Heart left ventricle (tissue), 16 donors: ENCODE measurements around the gene BOC. TPM values are rescaled to one million over a fixed set of nuclear protein-coding genes. Genes with fewer than 3 reads are reported as not detected.

Source experiments
- ATAC-seq, 4 donors: fragments of 200-7000 bp; cut with Tn5 transposase; one replicate each; pipeline ENCODE4 v1.9.1; 2020 to 2022; ENCODE audit warnings: moderate library complexity in 4 of 4, mild to moderate bottlenecking in 3 of 4, moderate number of reproducible peaks in 1 of 4
- DNase-seq, 5 donors: peaks; one replicate each; pipeline ENCODE4 v3.0.0-alpha.2; 2020
- H3K27ac ChIP-seq, 12 donors: fragments of 200-600 bp; sonication (generic) in 4 of 12; one replicate each; pipeline versions ENCODE4 v1.5.0 to v1.8.0; 2016 to 2022; ENCODE audit warnings: mild to moderate bottlenecking in 2 of 12
- H3K27me3 ChIP-seq, 9 donors: fragments of 200-600 bp; sonication (generic) in 2 of 9; one replicate each; pipeline versions ENCODE4 v1.5.1 to v1.8.0; 2016 to 2022; ENCODE audit warnings: mild to moderate bottlenecking in 3 of 9
- H3K36me3 ChIP-seq, 9 donors: fragments of 200-600 bp; sonication (generic) in 2 of 9; one replicate each; pipeline versions ENCODE4 v1.5.0 to v1.8.0; 2018 to 2022; ENCODE audit warnings: mild to moderate bottlenecking in 2 of 9
- H3K4me1 ChIP-seq, 12 donors: fragments of 200-600 bp; sonication (generic) in 4 of 12; one replicate each; pipeline versions ENCODE4 v1.5.0 to v1.8.0; 2016 to 2022; ENCODE audit warnings: mild to moderate bottlenecking in 3 of 12
- H3K4me3 ChIP-seq, 12 donors: fragments of 200-600 bp; sonication (generic) in 4 of 12; one replicate each; pipeline versions ENCODE4 v1.5.0 to v1.8.0; 2017 to 2022; ENCODE audit warnings: mild to moderate bottlenecking in 9 of 12, moderate library complexity in 4 of 12
- H3K9me3 ChIP-seq, 12 donors: fragments of 200-600 bp; sonication (generic) in 4 of 12; one replicate each; pipeline versions ENCODE4 v1.5.0 to v1.8.0; 2016 to 2022; ENCODE audit warnings: mild to moderate bottlenecking in 1 of 12
- CTCF ChIP-seq, 12 donors: fragments of 200-600 bp; sonication (generic) in 4 of 12; IDR thresholded peaks; one replicate each; pipeline versions ENCODE4 v1.5.0 to v1.8.0; 2018 to 2022; ENCODE audit warnings: antibody characterized with exemption in 12 of 12, mild to moderate bottlenecking in 5 of 12
- POLR2A ChIP-seq, 2 donors: fragments of 450-650 bp; IDR thresholded peaks; one replicate each; pipeline ENCODE4 v1.6.1; 2017; ENCODE audit warnings: antibody characterized with exemption in 2 of 2, mild to moderate bottlenecking in 2 of 2, moderate library complexity in 2 of 2
- WGBS, 4 donors: extraction: QIAGEN DNeasy Blood & Tissue Kit in 2 of 4; methylation state at CpG; one replicate each; pipeline versions ENCODE4 v1.1.5 to v1.1.7; 2013 to 2018; 5-methylcytosine and 5-hydroxymethylcytosine counted together
- intact Hi-C, 10 donors: fragments of 100-400 bp; cut with DNase I; formaldehyde crosslinking; loops; one replicate each; pipeline versions ENCODE4 v1.11.1 to v1.14.2; 2022
- polyA plus RNA-seq, 2 donors: library from polyadenylated mRNA; stranded (reverse); fragments of 200-250 nt; gene quantifications; one replicate each; pipeline ENCODE4 v1.2.3, GENCODE V29; 2013
- total RNA-seq, 9 donors: library from RNA; depleted of rRNA in 2 of 9; stranded (reverse); fragments of >200 nt in 2 of 9; fragmentation: NEBNext Ultra II Directional in 3 of 9; extraction: Animal tissue kit (Norgen Biotek cat#: 25700) in 3 of 9; gene quantifications; one replicate each; pipeline versions ENCODE4 v1.1.0 to v1.2.4, GENCODE V29; 2016 to 2023
- donor health status: ischemic (EF 13 %, LVEDD 7.1; RV severe dilation, severe dysfunction).
- donor health status: healthy with polysubstance abuse.
- donor health status: DM: no; HTN: yes; CAD: no.
- donor health status: DM: no; HTN: no; CAD: no.
- donor health status: ischemic (EF 25% LVEDD 6.9; RV normal size, moderate dysfunction).
- donor health status: ischemic (EF 25% LVEDD 5.7; RV mildly dilated, moderate dysfunction).
- donor health status: healthy.
- donor health status: DM: yes; HTN: yes; CAD: no.
- donor health status: ischemic (EF 35%, LVEDD 5.7; RV mildly dilated, moderate dysfunction).
- donor health status: nonischemic (EF 11% LVEDD 7.7; RV severe dilation, severe dysfunction).
- donor health status: DM: yes; HTN: yes; CAD: no.
- donor health status: PGD.
- donor health status: ischemic (EF 29% LVEDD 5.4; RV normal size, mild dysfunction).
- donor health status: nonischemic (EF 23%, LVEDD 6.1; RV moderate dilation, normal function).

Gene BOC
- total and polyA plus RNA-seq, 11 donors, result 1.9 to 12.2 (median 4.4) TPM

GRCh38 chr3:113194823-113195401 is 16.4 kb upstream of the BOC start:
- ATAC-seq (no peak), DNase-seq (no peak)
- 89 to 93% (median 91%) methylated on average over 4 of the region's 4 CpGs for WGBS, 4 donors
- Histone ChIP-seq H3K4me1 (no peaks in the 10 kb centered on the region), H3K9me3 (peaks cover 0 to 11% (median 0%) of the 10 kb centered on the region in 12 donors), H3K27me3 (no peaks in the 10 kb centered on the region), H3K36me3 (no peaks in the 10 kb centered on the region), H3K27ac (peak overlapping the region in 1 of 12 donors; percentile 55), H3K4me3 (no peak overlapping the region)
- intact Hi-C loops, result loop anchor here in 1 of 10 donors (5.0 kb wide), 1 partner anchor 38 kb away; no protein-coding TSS in a partner anchor
- TF ChIP-seq CTCF (IDR thresholded peaks at IDR 0.05) (no peak), POLR2A (IDR thresholded peaks at IDR 0.05) (no peak)

GRCh38 chr3:113200351-113200750 is 11.0 kb upstream of the BOC start:
- DNase-seq (no peak), ATAC-seq (no peak)
- H3K9me3 ChIP-seq, result peaks cover 0 to 11% (median 0%) of the 10 kb centered on the region in 12 donors
- H3K27ac ChIP-seq, result no peak overlapping the region
- peaks cover 0 to 3% (median 0%) of the 10 kb centered on the region in 9 donors for H3K27me3 ChIP-seq
- H3K36me3 ChIP-seq, result no peaks in the 10 kb centered on the region
- TF ChIP-seq CTCF (IDR thresholded peaks at IDR 0.05), result no peak
- TF ChIP-seq POLR2A (IDR thresholded peaks at IDR 0.05), result no peak
- no peaks in the 10 kb centered on the region for H3K4me1 ChIP-seq
- intact Hi-C loops, result no loop called here
- H3K4me3 ChIP-seq, result no peak overlapping the region

GRCh38 chr3:113200946-113201345 is 10.4 kb upstream of the BOC start:
- 61 to 80% (median 74%) methylated on average over 1 of the region's 1 CpG for WGBS, 4 donors
- no peaks in the 10 kb centered on the region for H3K4me1 ChIP-seq
- ATAC-seq (no peak), DNase-seq (no peak)
- H3K36me3 ChIP-seq, result no peaks in the 10 kb centered on the region
- H3K4me3 ChIP-seq, result no peak overlapping the region
- peaks cover 0 to 3% (median 0%) of the 10 kb centered on the region in 9 donors for H3K27me3 ChIP-seq
- intact Hi-C loops, result no loop called here
- no peak overlapping the region for H3K27ac ChIP-seq
- peaks cover 0 to 11% (median 0%) of the 10 kb centered on the region in 12 donors for H3K9me3 ChIP-seq
- TF ChIP-seq CTCF (IDR thresholded peaks at IDR 0.05), result no peak
- no peak for TF ChIP-seq POLR2A (IDR thresholded peaks at IDR 0.05)

- Histone ChIP-seq H3K36me3 (no peaks in the 10 kb centered on the region), H3K27me3 (peaks cover 0 to 3% (median 0%) of the 10 kb centered on the region in 9 donors), H3K27ac (no peak overlapping the region), H3K4me1 (no peaks in the 10 kb centered on the region), H3K9me3 (peaks cover 0 to 3% (median 0%) of the 10 kb centered on the region in 12 donors), H3K4me3 (no peak overlapping the region)
- ATAC-seq (no peak), DNase-seq (no peak)
- WGBS, 4 donors, result 56 to 66% (median 61%) methylated on average over 6 of the region's 6 CpGs
- intact Hi-C loops, result no loop called here
- TF ChIP-seq POLR2A (IDR thresholded peaks at IDR 0.05) (no peak), CTCF (IDR thresholded peaks at IDR 0.05) (no peak)
These were observed 7.0 kb upstream of the BOC start for GRCh38 chr3:113204371-113204770.
